Heart right ventricle (tissue), 16 donors: ENCODE results near the gene CNMD. TPM values are rescaled to one million over a fixed set of nuclear protein-coding genes. Genes with fewer than 3 reads are reported as not detected.
"Not testable (repeated sequence)": the region's sequence is repeated elsewhere in the genome, so short reads cannot be mapped to it uniquely, and the experiment has no call there.

Experiments used
- ATAC-seq, 8 donors: fragments of 200-7000 bp; cut with Tn5 transposase; one replicate each; pipeline ENCODE4 v1.9.1; 2020; ENCODE audit warnings: mild to moderate bottlenecking in 8 of 8, moderate library complexity in 8 of 8, moderate number of reproducible peaks in 1 of 8
- DNase-seq, 2 donors: peaks; one replicate each; pipeline ENCODE4 v3.0.0-alpha.2; 2020
- H3K27ac ChIP-seq, 10 donors: fragments of 200-600 bp; sonication (generic) in 2 of 10; one replicate each; pipeline versions ENCODE4 v1.5.0 to v1.8.0; 2020 to 2022; ENCODE audit warnings: mild to moderate bottlenecking in 3 of 10
- H3K27me3 ChIP-seq, 7 donors: fragments of 200-600 bp; one replicate each; pipeline ENCODE4 v1.8.0; 2021 to 2022; ENCODE audit warnings: mild to moderate bottlenecking in 2 of 7
- H3K36me3 ChIP-seq, 9 donors: fragments of 200-600 bp; sonication (generic) in 1 of 9; one replicate each; pipeline versions ENCODE4 v1.5.0 to v1.8.0; 2020 to 2022; ENCODE audit warnings: mild to moderate bottlenecking in 2 of 9
- H3K4me1 ChIP-seq, 9 donors: fragments of 200-600 bp; sonication (generic) in 1 of 9; one replicate each; pipeline versions ENCODE4 v1.5.0 to v1.8.0; 2020 to 2022; ENCODE audit warnings: mild to moderate bottlenecking in 4 of 9
- H3K4me3 ChIP-seq, 10 donors: fragments of 200-600 bp; sonication (generic) in 2 of 10; one replicate each; pipeline versions ENCODE4 v1.5.0 to v1.8.0; 2020 to 2022; ENCODE audit warnings: mild to moderate bottlenecking in 7 of 10, moderate library complexity in 2 of 10
- H3K9me3 ChIP-seq, 11 donors: fragments of 200-600 bp in 10 of 11; sonication (generic) in 2 of 11; one replicate each; pipeline versions ENCODE4 v1.5.0 to v1.8.0; 2013 to 2022; ENCODE audit warnings: mild to moderate bottlenecking in 2 of 11, control low read depth in 1 of 11, moderate library complexity in 1 of 11
- CTCF ChIP-seq, 9 donors: fragments of 200-600 bp; sonication (generic) in 2 of 9; IDR thresholded peaks; one replicate each; pipeline versions ENCODE4 v1.5.0 to v1.8.0; 2021 to 2022; ENCODE audit warnings: antibody characterized with exemption in 9 of 9, mild to moderate bottlenecking in 5 of 9, moderate library complexity in 1 of 9
- WGBS, 2 donors: extraction: QIAGEN DNeasy Blood & Tissue Kit; methylation state at CpG; one replicate each; pipeline ENCODE4 v1.1.7; 2013; ENCODE audit warnings: inconsistent platforms in 1 of 2; 5-methylcytosine and 5-hydroxymethylcytosine counted together
- intact Hi-C, 10 donors: fragments of 100-400 bp; cut with DNase I; formaldehyde crosslinking; loops; one replicate each; pipeline versions ENCODE4 v1.11.1 to v1.14.2; 2022
- polyA plus RNA-seq, 2 donors: library from polyadenylated mRNA; stranded (reverse); fragments of 200-250 nt; gene quantifications; one replicate each; pipeline ENCODE4 v1.2.3, GENCODE V29; 2013
- total RNA-seq, 10 donors: library from RNA; stranded (reverse); fragmentation: NEBNext Ultra II Directional in 3 of 10; extraction: Animal tissue kit (Norgen Biotek cat#: 25700) in 3 of 10; gene quantifications; one replicate each; pipeline versions ENCODE4 v1.2.1 to v1.2.4, GENCODE V29; 2021 to 2023
- donor health status: Arrhythmogenic right ventricular cardiomyopathy.
- donor health status: ischemic (EF 13 %, LVEDD 7.1; RV severe dilation, severe dysfunction).
- donor health status: healthy with polysubstance abuse.
- donor health status: DM: no; HTN: yes; CAD: no.
- donor health status: DM: no; HTN: no; CAD: no.
- donor health status: ischemic (EF 25% LVEDD 6.9; RV normal size, moderate dysfunction).
- donor health status: ischemic (EF 25% LVEDD 5.7; RV mildly dilated, moderate dysfunction).
- donor health status: healthy.
- donor health status: DM: yes; HTN: yes; CAD: no.
- donor health status: Ischemic cardiomyopathy.
- donor health status: ischemic (EF 35%, LVEDD 5.7; RV mildly dilated, moderate dysfunction).
- donor health status: nonischemic (EF 11% LVEDD 7.7; RV severe dilation, severe dysfunction).
- donor health status: DM: yes; HTN: yes; CAD: no.
- donor health status: PGD.
- donor health status: ischemic (EF 29% LVEDD 5.4; RV normal size, mild dysfunction).
- donor health status: nonischemic (EF 23%, LVEDD 6.1; RV moderate dilation, normal function).

Gene CNMD
- total and polyA plus RNA-seq, 12 donors, result not detected

- peaks cover 0 to 35% (median 3%) of the 10 kb centered on the region in 9 donors for H3K36me3 ChIP-seq
- DNase-seq (no peak), ATAC-seq (no peak)
- no peaks in the 10 kb centered on the region for H3K9me3 ChIP-seq
- H3K4me1 ChIP-seq, result no peaks in the 10 kb centered on the region
- WGBS, 2 donors, result 91 to 92% methylated on average over 3 of the region's 3 CpGs
- no peak overlapping the region for H3K4me3 ChIP-seq
- H3K27me3 ChIP-seq, result no peaks in the 10 kb centered on the region
- no peak overlapping the region for H3K27ac ChIP-seq
- no peak for TF ChIP-seq CTCF (IDR thresholded peaks at IDR 0.05)
- intact Hi-C loops, result no loop called here
Measured at GRCh38 chr13:52695856-52696255, 43.8 kb downstream of the CNMD start.

GRCh38 chr13:52686376-52686775 lies 53.2 kb downstream of the CNMD start:
- no peaks in the 10 kb centered on the region for H3K4me1 ChIP-seq
- H3K4me3 ChIP-seq, result no peak overlapping the region
- TF ChIP-seq CTCF (IDR thresholded peaks at IDR 0.05), result no peak
- peaks cover 0 to 98% (median 34%) of the 10 kb centered on the region in 9 donors for H3K36me3 ChIP-seq
- no peaks in the 10 kb centered on the region for H3K27me3 ChIP-seq
- WGBS, 2 donors, result 97% methylated on average over 4 of the region's 4 CpGs
- DNase-seq (no peak), ATAC-seq (no peak)
- no peak overlapping the region for H3K27ac ChIP-seq
- intact Hi-C loops, result loop anchor here in 1 of 10 donors (10.0 kb wide), 1 partner anchor 118 kb away; no protein-coding TSS in a partner anchor
- H3K9me3 ChIP-seq, result no peaks in the 10 kb centered on the region

- not testable (repeated sequence) for H3K4me3 ChIP-seq, ATAC-seq, H3K27ac ChIP-seq, H3K27me3 ChIP-seq, H3K9me3 ChIP-seq, H3K4me1 ChIP-seq, DNase-seq
- WGBS, 2 donors, result 77 to 95% methylated on average over 9 of the region's 9 CpGs
- intact Hi-C loops, result loop anchor here in 1 of 10 donors (10.0 kb wide), 1 partner anchor 119 kb away; no protein-coding TSS in a partner anchor
- peaks cover 0 to 98% (median 36%) of the 10 kb centered on the region in 9 donors for H3K36me3 ChIP-seq
Measured at GRCh38 chr13:52685806-52686205, 53.8 kb downstream of the CNMD start.

GRCh38 chr13:52677823-52678222 lies 61.8 kb downstream of the CNMD start:
- H3K36me3 ChIP-seq, result peaks cover 0 to 97% (median 30%) of the 10 kb centered on the region in 9 donors
- H3K9me3 ChIP-seq, result no peaks in the 10 kb centered on the region
- ATAC-seq, result no peak
- no peaks in the 10 kb centered on the region for H3K27me3 ChIP-seq
- TF ChIP-seq CTCF (IDR thresholded peaks at IDR 0.05), result no peak
- no peak overlapping the region for H3K27ac ChIP-seq
- intact Hi-C loops, result no loop called here
- no peak for DNase-seq
- H3K4me3 ChIP-seq, result no peak overlapping the region
- H3K4me1 ChIP-seq, result peaks cover 0 to 5% (median 0%) of the 10 kb centered on the region in 9 donors
- 90 to 95% methylated on average over 1 of the region's 1 CpG for WGBS, 2 donors

GRCh38 chr13:52673465-52673864 lies 66.2 kb downstream of the CNMD start:
- H3K9me3 ChIP-seq, result no peaks in the 10 kb centered on the region
- no peak for ATAC-seq
- no peak overlapping the region for H3K27ac ChIP-seq
- no peaks in the 10 kb centered on the region for H3K27me3 ChIP-seq
- no peak overlapping the region for H3K4me3 ChIP-seq
- TF ChIP-seq CTCF (IDR thresholded peaks at IDR 0.05), result no peak
- no peak for DNase-seq
- WGBS, 2 donors, result 90 to 95% methylated on average over 1 of the region's 1 CpG
- H3K4me1 ChIP-seq, result peaks cover 0 to 14% (median 0%) of the 10 kb centered on the region in 9 donors
- peaks cover 0 to 97% (median 6%) of the 10 kb centered on the region in 9 donors for H3K36me3 ChIP-seq
- intact Hi-C loops, result loop anchor here in 1 of 10 donors (5.0 kb wide), 1 partner anchor 681 kb away; no protein-coding TSS in a partner anchor
